Large intestine (tissue), 3 donors: ENCODE measurements around the gene TNPO3. TPM values are rescaled to one million over a fixed set of nuclear protein-coding genes. Genes with fewer than 3 reads are reported as not detected.
A peak's percentile ranks its signal among the peaks of the same experiment; 100 is the strongest.

ENCODE experiments used
- DNase-seq, 2 donors: peaks; one replicate each; pipeline versions ENCODE4 v3.0.0 to v3.0.0-alpha.2; 2013
- H3K27ac ChIP-seq: one replicate; pipeline ENCODE4 v1.5.1; 2013; ENCODE audit warnings: low read length
- H3K27me3 ChIP-seq: 2 replicates; pipeline ENCODE4 v1.6.1; 2013; ENCODE audit warnings: low read length; ENCODE audit not compliant: control insufficient read depth, insufficient read depth
- H3K36me3 ChIP-seq: 2 replicates; pipeline ENCODE4 v1.6.1; 2013; ENCODE audit warnings: low read length; ENCODE audit not compliant: control insufficient read depth, insufficient read depth
- H3K4me1 ChIP-seq: one replicate; pipeline ENCODE4 v1.6.1; 2013; ENCODE audit warnings: low read length; ENCODE audit not compliant: control insufficient read depth, insufficient read depth
- H3K4me3 ChIP-seq: one replicate; pipeline ENCODE4 v1.5.1; 2013; ENCODE audit warnings: low read length
- H3K9me3 ChIP-seq: one replicate; pipeline ENCODE4 v1.6.1; 2013; ENCODE audit warnings: mild to moderate bottlenecking, low read depth, low read length, moderate library complexity; ENCODE audit not compliant: control insufficient read depth
- WGBS: methylation state at CpG from one replicate; pipeline ENCODE4 v1.1.5; 2013; ENCODE audit warnings: low lambda C conversion rate; ENCODE audit not compliant: insufficient coverage; 5-methylcytosine and 5-hydroxymethylcytosine counted together
- polyA plus RNA-seq: library from polyadenylated mRNA; unstranded; fragments of 120-200 nt; gene quantifications from one replicate; pipeline ENCODE4 v1.2.1, GENCODE V29; 2013

Gene TNPO3
- polyA plus RNA-seq, 1 donor, result 32.1 TPM

GRCh38 chr7:128906001-128906765 is 148.7 kb downstream of the TNPO3 start:
- Histone ChIP-seq H3K36me3 (no peaks in the 10 kb centered on the region), H3K9me3 (no peaks in the 10 kb centered on the region), H3K4me3 (no peak overlapping the region), H3K27ac (no peak overlapping the region), H3K27me3 (peaks cover 35% of the 10 kb centered on the region), H3K4me1 (peaks cover 6% of the 10 kb centered on the region)
- no peak for DNase-seq
- 100% methylated on average over 1 of the region's 5 CpGs for WGBS

- peaks cover 3% of the 10 kb centered on the region for H3K4me1 ChIP-seq
- H3K9me3 ChIP-seq, result no peaks in the 10 kb centered on the region
- 26% methylated on average over 2 of the region's 8 CpGs for WGBS
- peaks cover 20% of the 10 kb centered on the region for H3K27me3 ChIP-seq
- peak in 1 of 2 donors; percentile 46 for DNase-seq
- H3K4me3 ChIP-seq, result no peak overlapping the region
- no peaks in the 10 kb centered on the region for H3K36me3 ChIP-seq
- H3K27ac ChIP-seq, result no peak overlapping the region
Observed at GRCh38 chr7:128904381-128905197, 150.3 kb downstream of the TNPO3 start.

Other genes starting within 250 kb of the TNPO3 start
- gene FLNC, start 224.7 kb downstream of the TNPO3 start, polyA plus RNA-seq, result 53.3 TPM
- 193 TPM for gene ATP6V1F, start 192.3 kb downstream of the TNPO3 start, polyA plus RNA-seq
- 1.3 TPM for gene KCP, start 144.4 kb downstream of the TNPO3 start, polyA plus RNA-seq
- 5.5 TPM for gene IRF5, start 117.2 kb downstream of the TNPO3 start, polyA plus RNA-seq
- gene TSPAN33, start 89.6 kb upstream of the TNPO3 start, polyA plus RNA-seq, result 9.6 TPM
- 23.6 TPM for gene SMO, start 133.5 kb upstream of the TNPO3 start, polyA plus RNA-seq
- gene AHCYL2, start 169.9 kb upstream of the TNPO3 start, polyA plus RNA-seq, result 23.2 TPM